Activated CD4-positive, alpha-beta T cell treated with anti-CD3 and anti-CD28 coated beads for 24 hours (primary cell): Measurements from ENCODE around the gene TAF1C.

Source experiments
- DNase-seq, 2 donors: peaks; one replicate each; pipeline ENCODE4 v3.0.0-alpha.2; 2020; ENCODE audit warnings: low read depth in 2 of 2

The TAF1C gene

GRCh38 chr16:84132527-84133285 is 54.2 kb downstream of the TAF1C start:
- DNase-seq = no peak

GRCh38 chr16:84131117-84131516 is 55.7 kb downstream of the TAF1C start:
- DNase-seq = no peak
